HepG2 (cell line): ENCODE data around the gene SNAI3. TPM values are rescaled to one million over a fixed set of nuclear protein-coding genes. Genes with fewer than 3 reads are reported as not detected.
A peak's percentile ranks its signal among the peaks of the same experiment; 100 is the strongest.

ENCODE experiments used
- ATAC-seq: fragments of 200-7000 bp; cut with Tn5 transposase; 3 replicates; pipeline ENCODE4 v1.9.1; 2020; ENCODE audit warnings: mild to moderate bottlenecking, moderate library complexity
- BruUV-seq: library from RNA; stranded (reverse); fragments of 400-500 nt; replicated peaks from 2 replicates; lab custom pipeline; 2021; lab: Mats Ljungman, UMichigan
- CTCF ChIA-PET: fragments of 300-600 bp; formaldehyde crosslinking; extraction: SDS; loops from one replicate; lab custom pipeline; 2021; ENCODE audit warnings: low total read pairs, inconsistent platforms, low intra/inter-chr PET ratio; lab: Yijun Ruan, JAX
- POLR2A ChIA-PET: fragments of 350-600 bp; sonication (Branson Sonifier 250); formaldehyde crosslinking; loops from one replicate; lab custom pipeline; 2020; ENCODE audit warnings: antibody characterized with exemption, inconsistent platforms; lab: Yijun Ruan, JAX
- DNase-seq: peaks from one replicate; pipeline ENCODE4 v3.0.0-alpha.2; 2015; ENCODE audit warnings: low spot score
- FAIRE-seq: peaks from 3 replicates; lab custom pipeline; 2011; peaks lifted over from hg19 to GRCh38; lab: Jason Lieb, UNC
- H2AFZ ChIP-seq: one replicate; pipeline ENCODE4 v1.6.1; 2011; ENCODE audit warnings: low read length, inconsistent platforms
- H3K27ac ChIP-seq: fragments of 300-600 bp; 3 replicates; pipeline ENCODE4 v1.8.0; 2011; ENCODE audit warnings: mixed run types, mild to moderate bottlenecking, mixed read lengths, low read length, inconsistent platforms; ENCODE audit not compliant: insufficient read depth; ENCODE audit errors: extremely low read length
- H3K27me3 ChIP-seq, 2 experiments: fragments of 200-600 bp in 1 of 2; 2 replicates in 1 of 2; 3 replicates in 1 of 2; pipeline versions ENCODE4 v1.6.0 to v1.8.0; 2011; ENCODE audit warnings: low read length in 2 of 2, mild to moderate bottlenecking in 2 of 2, moderate library complexity in 2 of 2, inconsistent platforms in 1 of 2; ENCODE audit not compliant: insufficient read depth in 2 of 2, control insufficient read depth in 1 of 2
- H3K36me3 ChIP-seq, 2 experiments: fragments of 200-600 bp in 1 of 2; replicated peaks in 1 of 2; 2 replicates in 1 of 2; 3 replicates in 1 of 2; pipeline versions ENCODE4 v1.5.1 to v1.8.0; 2011; ENCODE audit warnings: low read length in 2 of 2, inconsistent platforms in 1 of 2; ENCODE audit not compliant: insufficient read depth in 2 of 2, control insufficient read depth in 1 of 2
- H3K4me1 ChIP-seq: 2 replicates; pipeline ENCODE4 v1.5.1; 2012; ENCODE audit warnings: low read length, inconsistent platforms; ENCODE audit not compliant: insufficient read depth
- H3K4me2 ChIP-seq: 2 replicates; pipeline ENCODE4 v1.6.0; 2011; ENCODE audit warnings: low read depth, low read length, inconsistent platforms
- H3K4me3 ChIP-seq, 3 experiments: fragments of 200-600 bp in 1 of 3; sonication (generic), shearing (Covaris generic) in 1 of 3; replicated peaks in 1 of 3; 2 replicates each; pipeline ENCODE4 v1.5.1; 2011 to 2016; ENCODE audit warnings: low read length in 3 of 3, inconsistent platforms in 2 of 3, low read depth in 2 of 3, mild to moderate bottlenecking in 2 of 3, control low read depth in 1 of 3, mixed read lengths in 1 of 3; ENCODE audit not compliant: insufficient read depth in 1 of 3
- H3K79me2 ChIP-seq: one replicate; pipeline ENCODE4 v1.6.1; 2011; ENCODE audit warnings: low read length, inconsistent platforms; ENCODE audit not compliant: insufficient read depth
- H3K9ac ChIP-seq: 2 replicates; pipeline ENCODE4 v1.6.0; 2011; ENCODE audit warnings: mild to moderate bottlenecking, low read depth, low read length, inconsistent platforms; ENCODE audit not compliant: insufficient read depth
- H3K9me3 ChIP-seq: 2 replicates; pipeline ENCODE4 v1.5.1; 2012; ENCODE audit warnings: mild to moderate bottlenecking, low read length
- H4K20me1 ChIP-seq: 2 replicates; pipeline ENCODE4 v1.6.0; 2011; ENCODE audit warnings: inconsistent platforms, mild to moderate bottlenecking, low read length, moderate library complexity; ENCODE audit not compliant: insufficient read depth
- AGO2 ChIP-seq: fragments of 200-400 bp; formaldehyde crosslinking; optimal IDR thresholded peaks from 2 replicates; pipeline ENCODE3; 2017; ENCODE audit warnings: mild to moderate bottlenecking, low read depth, low read length, moderate library complexity
- CHD2 ChIP-seq: IDR thresholded peaks from 2 replicates; pipeline ENCODE4 v1.6.1; 2011; ENCODE audit warnings: low read depth, low read length, improper control_type of control experiment
- KMT2A ChIP-seq: sonication (generic); formaldehyde crosslinking; IDR thresholded peaks from 2 replicates; pipeline ENCODE4 v1.4.0; 2020; ENCODE audit warnings: missing genetic modification reagents
- NR1H2 ChIP-seq: sonication (generic); formaldehyde crosslinking; IDR thresholded peaks from 2 replicates; pipeline ENCODE4 v1.8.1; 2022; ENCODE audit warnings: low read depth, missing genetic modification reagents, borderline replicate concordance
- RBM22 ChIP-seq: fragments of 200-400 bp; formaldehyde crosslinking; optimal IDR thresholded peaks from 2 replicates; pipeline ENCODE3; 2017; ENCODE audit warnings: mild to moderate bottlenecking, low read length, moderate library complexity
- ZBTB3 ChIP-seq: sonication (generic); formaldehyde crosslinking; IDR thresholded peaks from 2 replicates; pipeline ENCODE4 v1.4.0; 2020; ENCODE audit warnings: low read depth, mild to moderate bottlenecking, moderate library complexity, missing genetic modification reagents, borderline replicate concordance
- ZKSCAN5 ChIP-seq: sonication (generic); formaldehyde crosslinking; IDR thresholded peaks from 2 replicates; pipeline ENCODE4 v1.5.1; 2020; ENCODE audit warnings: mild to moderate bottlenecking, missing genetic modification reagents
- ZNF10 ChIP-seq: sonication (generic); formaldehyde crosslinking; IDR thresholded peaks from 2 replicates; pipeline ENCODE4 v1.4.0; 2020; ENCODE audit warnings: mild to moderate bottlenecking, low read depth, missing genetic modification reagents, borderline replicate concordance
- ZNF674 ChIP-seq: sonication (generic); formaldehyde crosslinking; IDR thresholded peaks from 2 replicates; pipeline ENCODE4 v1.5.0; 2020; ENCODE audit warnings: low read depth, mild to moderate bottlenecking, missing genetic modification reagents
- ZNF792 ChIP-seq: IDR thresholded peaks from 2 replicates; pipeline ENCODE4 v1.6.1; 2016
- WGBS: methylation state at CpG from one replicate; pipeline ENCODE4 v1.1.6; 2017; ENCODE audit warnings: low lambda C conversion rate; 5-methylcytosine and 5-hydroxymethylcytosine counted together
- in situ Hi-C: cut with HindIII; loops from 2 replicates; pipeline ENCODE4 v1.10.0; 2017; ENCODE audit warnings: low pct_unique_long_range_greater_than_20kb; ENCODE audit not compliant: extremely low pct_ligation_motif_present
- intact Hi-C: fragments of 100-400 bp; cut with micrococcal nuclease; formaldehyde crosslinking; loops from one replicate; pipeline ENCODE4 v1.10.0; 2022; ENCODE audit not compliant: unreplicated experiment
- polyA plus RNA-seq, 8 experiments: library from polyadenylated mRNA; depleted of rRNA in 3 of 8; stranded (reverse) in 7 of 8; unstranded in 1 of 8; fragments of >200 nt; fragmentation: Illumina TruSeq in 4 of 8; extraction: Trizol in 4 of 8; gene quantifications; 2 replicates each; pipeline versions ENCODE4 v1.2.1 to v1.2.3, GENCODE V29; 2011 to 2016; ENCODE audit warnings: low read depth in 4 of 8, missing spikeins in 1 of 8, mixed read lengths in 1 of 8; ENCODE audit not compliant: insufficient read depth in 1 of 8
- total RNA-seq, 5 experiments: library from RNA; depleted of rRNA; stranded (reverse); fragments of >200 nt; fragmentation: Illumina TruSeq; extraction: Trizol; gene quantifications; 2 replicates each; pipeline ENCODE4 v1.2.3, GENCODE V29; 2016; ENCODE audit warnings: low read depth in 1 of 5
- TF ChIP-seq, protein P1 (sequence below): sonication (generic); formaldehyde crosslinking; conservative IDR thresholded peaks from 2 replicates; pipeline ENCODE4 v1.4.0; 2020; ENCODE audit warnings: missing genetic modification reagents
- TF ChIP-seq, protein P2 (sequence below): sonication (generic); formaldehyde crosslinking; IDR thresholded peaks from 2 replicates; pipeline ENCODE4 v1.4.0; 2020; ENCODE audit warnings: missing genetic modification reagents

The SNAI3 gene
- total and polyA plus RNA-seq, 2 of the 13 experiments (the other 11 are each of a cell fraction or from before 2014, with no cell fraction given): 0.09 to 0.18 TPM

DNA sequence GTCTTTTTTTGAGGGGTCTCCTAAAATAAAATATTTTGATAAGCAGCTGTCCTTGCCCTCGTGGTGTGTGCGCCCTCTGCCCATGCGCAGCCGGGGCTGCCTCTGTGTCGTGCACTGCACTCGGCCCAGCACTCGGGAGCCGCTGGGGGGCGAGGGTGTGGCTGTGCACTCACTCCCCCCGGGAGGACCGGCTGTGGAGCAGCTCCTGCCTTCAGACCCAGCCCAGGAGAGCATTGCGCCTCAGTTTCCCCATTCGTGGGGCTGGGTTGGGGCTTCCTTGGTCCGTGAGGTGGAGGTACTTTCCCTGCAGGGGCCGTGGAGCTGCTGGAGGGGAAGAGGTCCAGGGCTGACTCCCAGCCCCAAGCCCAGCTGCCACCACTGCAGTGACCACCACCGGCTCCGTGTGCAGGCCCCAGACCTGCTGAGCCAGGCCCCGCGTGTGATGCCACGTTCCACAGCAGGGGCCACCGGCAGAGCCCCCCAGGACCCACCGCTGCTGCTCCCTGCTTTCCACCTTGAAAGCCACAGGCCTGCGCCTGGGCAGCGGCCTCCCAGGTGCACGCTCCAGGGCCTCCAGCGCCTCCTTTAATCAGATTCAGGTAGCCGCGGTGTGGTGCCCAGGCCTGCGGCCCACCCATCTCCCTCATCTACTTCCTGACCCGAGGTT is 54.3 kb downstream of the SNAI3 start:
- Histone ChIP-seq H3K27me3 (0 out of 5 replicates have a peak, but pooled peaks cover 0 to under 1% of the 10 kb centered on the region in 2 experiments), H3K9me3 (no peaks in the 10 kb centered on the region), H3K27ac (no peak overlapping the region), H3K4me3 (no peak overlapping the region), H3K79me2 (no peaks in the 10 kb centered on the region), H2AFZ (no peak overlapping the region), H3K9ac (no peak overlapping the region), H3K4me1 (no peaks in the 10 kb centered on the region), H3K36me3 (peaks cover 24 to 57% of the 10 kb centered on the region in 2 experiments), H3K4me2 (no peak overlapping the region), H4K20me1 (peaks cover 3% of the 10 kb centered on the region; the same call in 1 of the 2 replicates)
- no peak for ATAC-seq
- CTCF ChIA-PET: no interaction called here
- TF ChIP-seq AGO2: peak; percentile 71
- no peak for TF ChIP-seq ZNF792 (CRISPR knock-in tag)
- TF ChIP-seq CHD2: no peak
- TF ChIP-seq ZKSCAN5 (CRISPR knock-in tag): no peak
- no peak for TF ChIP-seq ZBTB3 (CRISPR knock-in tag)
- TF ChIP-seq ZNF10 (CRISPR knock-in tag): no peak
- TF ChIP-seq RBM22: peak; percentile 9
- in situ Hi-C loops: no loop called here
- POLR2A ChIA-PET: interaction anchor here (0.6 kb wide), 1 partner anchor 860 kb away, joined by 3 read pairs; no protein-coding TSS in a partner anchor
- DNase-seq: no peak
- intact Hi-C loops: no loop called here
- no TSS peak for BruUV-seq
- WGBS: 95% methylated on average over 20 of the region's 30 CpGs
- no peak for FAIRE-seq

DNA sequence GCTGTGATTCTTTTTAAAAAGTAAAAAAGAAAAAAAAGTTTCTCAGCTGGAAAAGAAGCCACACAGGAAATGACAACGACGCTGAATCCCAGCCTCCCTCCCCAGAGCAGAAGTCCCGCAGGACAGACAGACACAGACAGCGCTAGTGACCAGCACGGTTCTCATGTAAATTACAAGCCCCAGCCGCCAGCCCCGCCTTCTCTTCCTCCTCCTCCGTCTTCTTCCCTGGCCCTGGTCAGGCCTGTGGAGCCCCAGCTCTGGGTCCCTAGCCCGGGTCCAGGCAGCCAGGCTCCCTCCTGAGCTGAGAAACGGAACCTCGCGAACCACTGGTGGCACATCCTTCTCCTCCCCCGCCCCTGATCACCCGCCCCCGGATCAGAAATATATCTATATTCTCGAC is 54.9 kb downstream of the SNAI3 start:
- no peak for FAIRE-seq
- in situ Hi-C loops: no loop called here
- POLR2A ChIA-PET: no interaction called here

More for the DNA sequence above, 54.9 kb downstream of the SNAI3 start:
- Histone ChIP-seq H3K9me3 (no peaks in the 10 kb centered on the region), H3K36me3 (peaks cover 24 to 64% of the 10 kb centered on the region in 2 experiments), H3K27ac (no peak overlapping the region), H3K79me2 (no peaks in the 10 kb centered on the region), H3K4me2 (no peak overlapping the region), H2AFZ (no peak overlapping the region), H3K4me1 (no peaks in the 10 kb centered on the region), H3K27me3 (no peaks in the 10 kb centered on the region), H4K20me1 (peaks cover 3% of the 10 kb centered on the region; the same call in 1 of the 2 replicates), H3K4me3 (no peak overlapping the region), H3K9ac (no peak overlapping the region)
- 95% methylated on average over 16 of the region's 16 CpGs for WGBS
- TF ChIP-seq ZNF674 (no peak), NR1H2 (CRISPR knock-in tag) (no peak), KMT2A (CRISPR knock-in tag) (no peak)
- TF ChIP-seq, protein P1, sequence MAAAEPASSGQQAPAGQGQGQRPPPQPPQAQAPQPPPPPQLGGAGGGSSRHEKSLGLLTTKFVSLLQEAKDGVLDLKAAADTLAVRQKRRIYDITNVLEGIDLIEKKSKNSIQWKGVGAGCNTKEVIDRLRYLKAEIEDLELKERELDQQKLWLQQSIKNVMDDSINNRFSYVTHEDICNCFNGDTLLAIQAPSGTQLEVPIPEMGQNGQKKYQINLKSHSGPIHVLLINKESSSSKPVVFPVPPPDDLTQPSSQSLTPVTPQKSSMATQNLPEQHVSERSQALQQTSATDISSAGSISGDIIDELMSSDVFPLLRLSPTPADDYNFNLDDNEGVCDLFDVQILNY (CRISPR knock-in tag): no peak
- TF ChIP-seq, protein P2, sequence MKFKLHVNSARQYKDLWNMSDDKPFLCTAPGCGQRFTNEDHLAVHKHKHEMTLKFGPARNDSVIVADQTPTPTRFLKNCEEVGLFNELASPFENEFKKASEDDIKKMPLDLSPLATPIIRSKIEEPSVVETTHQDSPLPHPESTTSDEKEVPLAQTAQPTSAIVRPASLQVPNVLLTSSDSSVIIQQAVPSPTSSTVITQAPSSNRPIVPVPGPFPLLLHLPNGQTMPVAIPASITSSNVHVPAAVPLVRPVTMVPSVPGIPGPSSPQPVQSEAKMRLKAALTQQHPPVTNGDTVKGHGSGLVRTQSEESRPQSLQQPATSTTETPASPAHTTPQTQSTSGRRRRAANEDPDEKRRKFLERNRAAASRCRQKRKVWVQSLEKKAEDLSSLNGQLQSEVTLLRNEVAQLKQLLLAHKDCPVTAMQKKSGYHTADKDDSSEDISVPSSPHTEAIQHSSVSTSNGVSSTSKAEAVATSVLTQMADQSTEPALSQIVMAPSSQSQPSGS: no peak
- CTCF ChIA-PET: no interaction called here
- no peak for ATAC-seq
- DNase-seq: no peak
- intact Hi-C loops: no loop called here
- TSS peak; percentile 56 for BruUV-seq
